ENCODE measurements around the gene FAM168A.

FAM168A gene

GRCh38 chr11:73355109-73355508, 242.8 kb downstream of the FAM168A start:
- no peak overlapping the region for H2AFZ ChIP-seq (ENCODE audit: low read length)
- H3K9ac ChIP-seq (ENCODE audit: low read length): no peak overlapping the region
- no peak for TF ChIP-seq CTCF (IDR thresholded peaks at IDR 0.05; ENCODE audit: low read length)
- no peak for TF ChIP-seq EZH2 (optimal IDR thresholded peaks at IDR 0.05; ENCODE audit: low read depth, low read length)
- TF ChIP-seq EZH2phosphoT487 (IDR thresholded peaks at IDR 0.05; ENCODE audit: low read length): no peak
- no peak overlapping the region for H3K4me2 ChIP-seq (ENCODE audit: low read depth, low read length)
- no peaks in the 10 kb centered on the region for H3K79me2 ChIP-seq (ENCODE audit: low read length)
- H3K4me1 ChIP-seq (ENCODE audit: low read length): peaks cover 16% of the 10 kb centered on the region
- H3K9me3 ChIP-seq (replicated peaks; ENCODE audit: insufficient read depth, low read length): no peaks in the 10 kb centered on the region
- no peaks in the 10 kb centered on the region for H3K27me3 ChIP-seq (replicated peaks; ENCODE audit: insufficient read depth, low read length)
- H3K36me3 ChIP-seq (replicated peaks; ENCODE audit: insufficient read depth, low read length): no peaks in the 10 kb centered on the region
- H3K4me3 ChIP-seq (ENCODE audit: low read length): no peak overlapping the region
- no peak for DNase-seq
- H3F3A ChIP-seq (ENCODE audit: insufficient read depth, low read length): no peaks in the 10 kb centered on the region
- H3K9me2 ChIP-seq (replicated peaks; ENCODE audit: insufficient read depth, low read length): no peaks in the 10 kb centered on the region
- H4K20me1 ChIP-seq (ENCODE audit: insufficient read depth, low read length): no peaks in the 10 kb centered on the region
- H3K27ac ChIP-seq (ENCODE audit: low read length): no peak overlapping the region

- Histone ChIP-seq H2AFZ (ENCODE audit: low read length) (no peak overlapping the region), H3K4me2 (ENCODE audit: low read depth, low read length) (no peak overlapping the region), H3K27me3 (replicated peaks; ENCODE audit: insufficient read depth, low read length) (no peaks in the 10 kb centered on the region), H3K9ac (ENCODE audit: low read length) (no peak overlapping the region), H3K79me2 (ENCODE audit: low read length) (no peaks in the 10 kb centered on the region), H3K9me3 (replicated peaks; ENCODE audit: insufficient read depth, low read length) (no peaks in the 10 kb centered on the region), H3K9me2 (replicated peaks; ENCODE audit: insufficient read depth, low read length) (no peaks in the 10 kb centered on the region), H3K4me3 (ENCODE audit: low read length) (no peak overlapping the region), H3K4me1 (ENCODE audit: low read length) (peaks cover 3% of the 10 kb centered on the region; the same call in 1 of the 2 replicates), H3F3A (ENCODE audit: insufficient read depth, low read length) (no peaks in the 10 kb centered on the region), H4K20me1 (ENCODE audit: insufficient read depth, low read length) (no peaks in the 10 kb centered on the region), H3K27ac (ENCODE audit: low read length) (no peak overlapping the region), H3K36me3 (replicated peaks; ENCODE audit: insufficient read depth, low read length) (no peaks in the 10 kb centered on the region)
- no peak for TF ChIP-seq EZH2phosphoT487 (IDR thresholded peaks at IDR 0.05; ENCODE audit: low read length)
- no peak for TF ChIP-seq CTCF (IDR thresholded peaks at IDR 0.05; ENCODE audit: low read length)
- no peak for TF ChIP-seq EZH2 (optimal IDR thresholded peaks at IDR 0.05; ENCODE audit: low read depth, low read length)
- DNase-seq: no peak
Observed at GRCh38 chr11:73353422-73353821, 244.5 kb downstream of the FAM168A start.

GRCh38 chr11:73350908-73351636, 246.8 kb downstream of the FAM168A start:
- no peak overlapping the region for H3K9ac ChIP-seq (ENCODE audit: low read length)
- peak; percentile 74 for DNase-seq
- H3K27ac ChIP-seq (ENCODE audit: low read length): no peak overlapping the region
- no peaks in the 10 kb centered on the region for H3K27me3 ChIP-seq (replicated peaks; ENCODE audit: insufficient read depth, low read length)
- H3K79me2 ChIP-seq (ENCODE audit: low read length): no peaks in the 10 kb centered on the region
- no peaks in the 10 kb centered on the region for H3K9me2 ChIP-seq (replicated peaks; ENCODE audit: insufficient read depth, low read length)
- H3F3A ChIP-seq (ENCODE audit: insufficient read depth, low read length): no peaks in the 10 kb centered on the region
- H3K36me3 ChIP-seq (replicated peaks; ENCODE audit: insufficient read depth, low read length): no peaks in the 10 kb centered on the region
- no peak for TF ChIP-seq EZH2phosphoT487 (IDR thresholded peaks at IDR 0.05; ENCODE audit: low read length)
- TF ChIP-seq CTCF (IDR thresholded peaks at IDR 0.05; ENCODE audit: low read length): peak; percentile 96
- TF ChIP-seq EZH2 (optimal IDR thresholded peaks at IDR 0.05; ENCODE audit: low read depth, low read length): no peak
- no peak overlapping the region for H2AFZ ChIP-seq (ENCODE audit: low read length)
- no peaks in the 10 kb centered on the region for H4K20me1 ChIP-seq (ENCODE audit: insufficient read depth, low read length)
- H3K4me1 ChIP-seq (ENCODE audit: low read length): peaks cover 3% of the 10 kb centered on the region; the same call in 1 of the 2 replicates
- H3K4me2 ChIP-seq (ENCODE audit: low read depth, low read length): no peak overlapping the region
- H3K4me3 ChIP-seq (ENCODE audit: low read length): no peak overlapping the region
- no peaks in the 10 kb centered on the region for H3K9me3 ChIP-seq (replicated peaks; ENCODE audit: insufficient read depth, low read length)
